Measurements from ENCODE around the gene POLN.

DNA sequence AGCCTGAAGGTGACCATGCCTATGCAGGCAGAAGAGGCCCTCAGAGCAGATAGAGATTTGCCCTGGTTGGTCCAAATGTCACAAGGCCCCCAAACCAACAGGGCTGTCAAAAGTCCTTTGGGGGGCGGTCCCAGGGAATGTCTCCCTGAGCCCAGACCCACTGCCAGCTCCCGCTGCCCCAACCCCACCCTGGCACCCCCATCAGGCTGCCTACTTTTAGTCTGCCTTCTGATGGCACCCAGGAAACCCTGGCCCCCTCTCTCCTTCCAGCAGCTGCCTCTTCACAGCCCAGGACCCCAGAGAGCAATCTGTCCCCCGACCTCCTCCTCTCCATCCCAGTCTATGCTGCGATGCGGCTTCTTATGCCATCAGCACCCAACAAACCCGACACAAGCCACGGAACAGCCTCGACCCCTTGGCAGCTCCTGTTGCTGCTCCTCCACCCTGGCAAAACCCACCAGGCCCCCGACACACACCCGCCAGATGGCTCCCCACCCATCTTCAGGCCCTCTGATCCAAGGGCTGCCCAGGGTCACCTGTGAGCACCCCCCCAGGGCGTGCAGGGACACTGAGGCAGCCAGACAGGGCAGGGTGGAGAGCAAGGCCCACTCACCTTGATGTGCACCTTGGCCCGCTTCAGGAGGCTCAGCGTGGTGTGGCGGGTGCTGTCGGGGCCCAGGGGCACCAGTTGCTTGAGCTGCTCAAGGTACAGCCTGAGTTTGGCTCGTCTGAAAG lies 10.0 kb upstream of the POLN start:
- TF ChIP-seq ISL1 (CRISPR knock-in tag; IDR thresholded peaks at IDR 0.05) (no peak), PPARA (CRISPR knock-in tag; IDR thresholded peaks at IDR 0.05; ENCODE audit: borderline replicate concordance) (no peak), CSRNP3 (CRISPR knock-in tag; IDR thresholded peaks at IDR 0.05) (no peak), SNAI2 (CRISPR knock-in tag; IDR thresholded peaks at IDR 0.05) (no peak), RARB (CRISPR knock-in tag; IDR thresholded peaks at IDR 0.05) (no peak), ZNF8 (CRISPR knock-in tag; IDR thresholded peaks at IDR 0.05) (no peak), ARNTL (CRISPR knock-in tag; IDR thresholded peaks at IDR 0.05; ENCODE audit: borderline replicate concordance, low read depth) (no peak), ESRRG (CRISPR knock-in tag; IDR thresholded peaks at IDR 0.05) (no peak), PATZ1 (CRISPR knock-in tag; IDR thresholded peaks at IDR 0.05; ENCODE audit: borderline replicate concordance) (no peak)

All from SK-N-SH treated with all-trans-retinoic acid at 6 μM for 48 hours (cell line).